C4-2B (cell line): ENCODE data around the gene GGT6.

Experiments
- H3K27ac ChIP-seq: fragments of 450-650 bp; 2 replicates; pipeline ENCODE4 v1.5.1; 2017
- ZFX ChIP-seq: fragments of 450-650 bp; IDR thresholded peaks from 2 replicates; pipeline ENCODE4 v1.6.1; 2017
- TF ChIP-seq, protein P1 (sequence below): fragments of 450-650 bp; conservative IDR thresholded peaks from 2 replicates; pipeline ENCODE4 v1.5.1; 2017; ENCODE audit warnings: mild to moderate bottlenecking

Gene GGT6

DNA sequence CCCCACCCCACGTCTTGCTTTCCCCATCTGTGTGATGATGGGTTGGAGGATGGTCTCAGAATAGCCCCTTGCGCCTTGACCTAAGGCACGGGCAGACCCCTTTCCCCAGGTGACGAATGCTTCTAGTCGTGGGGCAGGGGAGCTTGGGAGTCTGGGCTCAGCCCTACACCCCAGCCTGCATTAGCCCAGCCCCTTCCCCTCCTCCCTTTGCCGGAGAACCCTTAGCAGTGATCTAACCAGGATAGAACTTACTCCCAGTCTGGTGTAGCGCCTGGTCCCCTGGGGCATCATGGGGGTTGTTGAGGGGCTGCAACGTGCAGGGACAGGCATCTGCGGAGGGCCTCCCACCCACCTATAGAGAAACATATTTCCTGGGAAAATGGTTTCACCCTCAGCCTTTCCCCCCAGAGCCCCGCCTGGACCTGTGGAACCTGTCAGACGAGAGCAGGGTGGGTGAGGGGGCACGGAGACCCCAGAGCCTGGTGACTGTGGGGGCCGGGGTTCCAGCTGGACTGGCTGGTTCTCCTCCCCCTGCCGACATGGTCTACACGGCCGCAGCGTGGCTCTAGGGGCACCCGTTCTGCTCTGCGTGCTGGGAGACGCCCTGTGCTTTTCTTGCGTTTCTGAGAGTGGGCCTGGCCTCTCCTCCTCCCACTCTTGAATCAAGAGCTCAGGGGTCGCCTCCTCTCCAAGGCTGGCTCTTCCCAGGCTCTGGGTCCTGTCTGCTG is 28.7 kb upstream of the GGT6 start:
- TF ChIP-seq ZFX = no peak
- TF ChIP-seq, protein P1, sequence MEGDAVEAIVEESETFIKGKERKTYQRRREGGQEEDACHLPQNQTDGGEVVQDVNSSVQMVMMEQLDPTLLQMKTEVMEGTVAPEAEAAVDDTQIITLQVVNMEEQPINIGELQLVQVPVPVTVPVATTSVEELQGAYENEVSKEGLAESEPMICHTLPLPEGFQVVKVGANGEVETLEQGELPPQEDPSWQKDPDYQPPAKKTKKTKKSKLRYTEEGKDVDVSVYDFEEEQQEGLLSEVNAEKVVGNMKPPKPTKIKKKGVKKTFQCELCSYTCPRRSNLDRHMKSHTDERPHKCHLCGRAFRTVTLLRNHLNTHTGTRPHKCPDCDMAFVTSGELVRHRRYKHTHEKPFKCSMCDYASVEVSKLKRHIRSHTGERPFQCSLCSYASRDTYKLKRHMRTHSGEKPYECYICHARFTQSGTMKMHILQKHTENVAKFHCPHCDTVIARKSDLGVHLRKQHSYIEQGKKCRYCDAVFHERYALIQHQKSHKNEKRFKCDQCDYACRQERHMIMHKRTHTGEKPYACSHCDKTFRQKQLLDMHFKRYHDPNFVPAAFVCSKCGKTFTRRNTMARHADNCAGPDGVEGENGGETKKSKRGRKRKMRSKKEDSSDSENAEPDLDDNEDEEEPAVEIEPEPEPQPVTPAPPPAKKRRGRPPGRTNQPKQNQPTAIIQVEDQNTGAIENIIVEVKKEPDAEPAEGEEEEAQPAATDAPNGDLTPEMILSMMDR = no peak

DNA sequence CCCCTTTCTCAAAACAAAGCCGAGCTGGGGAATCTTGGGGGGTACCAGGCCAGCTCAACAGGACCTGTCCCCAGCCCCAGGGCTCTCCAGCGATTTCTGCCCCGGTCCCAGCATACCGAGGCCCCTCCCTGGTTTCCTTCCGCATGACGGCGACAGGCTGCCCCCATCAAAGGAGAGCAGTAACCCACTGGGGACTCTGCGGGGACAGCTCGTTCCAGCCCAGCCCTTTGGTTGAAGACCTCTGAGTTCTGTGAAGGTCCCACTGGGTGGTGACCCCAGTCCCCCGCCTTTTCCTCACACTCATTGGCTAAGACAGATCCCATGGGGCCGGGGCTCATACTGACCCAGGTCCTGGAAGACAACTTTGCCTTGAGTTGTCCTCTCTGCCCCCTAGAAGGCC is 28.0 kb upstream of the GGT6 start:
- no peak for TF ChIP-seq ZFX
- TF ChIP-seq, protein P1 = no peak

More for the DNA sequence above, 28.7 kb upstream of the GGT6 start:
- H3K27ac ChIP-seq = no peak overlapping the region

DNA sequence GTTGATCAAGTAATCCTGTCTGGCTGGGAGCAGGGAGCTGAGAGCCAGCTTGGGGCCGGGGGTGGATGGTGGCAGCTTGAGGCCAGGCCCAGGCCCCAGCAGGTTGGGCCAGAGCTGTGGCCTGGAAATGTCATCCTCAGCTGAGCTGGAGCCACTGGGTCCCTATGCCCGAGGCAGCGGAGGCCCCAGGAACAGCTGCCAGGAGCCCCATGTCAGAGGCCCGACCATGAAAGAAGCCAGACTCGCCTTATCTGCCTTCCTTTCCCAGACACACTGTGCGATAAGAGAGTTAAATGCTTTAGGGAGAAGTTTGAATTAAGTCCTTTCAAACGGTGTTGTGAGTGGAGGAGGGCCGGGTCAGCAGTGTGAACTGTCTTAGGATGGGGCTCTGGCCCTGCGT is 27.4 kb upstream of the GGT6 start:
- no peak overlapping the region for H3K27ac ChIP-seq
- TF ChIP-seq, protein P1 = no peak
- no peak for TF ChIP-seq ZFX

More for the DNA sequence above, 28.0 kb upstream of the GGT6 start:
- H3K27ac ChIP-seq = no peak overlapping the region

DNA sequence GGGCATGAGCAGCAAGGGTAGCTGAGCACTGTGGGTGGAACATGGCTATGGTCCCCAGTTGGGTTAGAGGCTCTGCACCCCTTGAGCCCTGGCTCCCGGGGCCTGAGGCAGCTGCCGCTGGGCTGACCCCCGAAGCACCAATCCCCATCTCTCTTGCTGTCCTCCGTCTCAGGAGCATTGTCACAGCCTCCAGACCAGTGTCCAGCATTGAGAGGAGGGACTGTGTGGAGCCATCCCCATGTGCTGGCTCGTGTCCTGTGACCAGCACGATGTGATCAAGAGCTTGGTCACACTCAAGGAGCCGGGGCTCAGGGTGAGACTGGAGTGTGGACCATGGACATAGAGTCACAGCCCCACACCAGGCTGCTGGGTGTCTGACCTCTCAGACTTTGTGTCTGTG is 26.8 kb upstream of the GGT6 start:
- H3K27ac ChIP-seq = no peak overlapping the region
- TF ChIP-seq, protein P1 = no peak
- no peak for TF ChIP-seq ZFX

DNA sequence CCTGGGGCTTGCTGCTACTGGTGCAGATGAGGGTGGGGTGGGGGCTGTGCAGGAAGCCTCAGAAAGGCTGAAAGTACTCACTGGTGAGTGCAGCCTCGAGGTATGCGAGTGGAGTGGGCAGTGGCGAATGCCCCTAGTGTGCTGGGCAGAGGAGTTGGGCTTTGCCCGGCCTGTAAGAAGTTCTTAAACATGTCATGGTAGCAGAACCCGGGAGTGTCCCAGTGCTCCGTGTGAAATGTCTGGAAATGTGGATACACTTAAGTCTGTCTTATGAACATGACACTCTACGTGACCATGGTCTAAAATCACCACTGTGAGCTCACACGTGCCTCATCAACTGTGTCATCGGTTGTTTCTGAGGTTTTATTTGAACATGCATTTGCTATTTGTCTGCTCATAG is 25.7 kb upstream of the GGT6 start:
- TF ChIP-seq, protein P1 = no peak
- TF ChIP-seq ZFX = no peak
- H3K27ac ChIP-seq = no peak overlapping the region

DNA sequence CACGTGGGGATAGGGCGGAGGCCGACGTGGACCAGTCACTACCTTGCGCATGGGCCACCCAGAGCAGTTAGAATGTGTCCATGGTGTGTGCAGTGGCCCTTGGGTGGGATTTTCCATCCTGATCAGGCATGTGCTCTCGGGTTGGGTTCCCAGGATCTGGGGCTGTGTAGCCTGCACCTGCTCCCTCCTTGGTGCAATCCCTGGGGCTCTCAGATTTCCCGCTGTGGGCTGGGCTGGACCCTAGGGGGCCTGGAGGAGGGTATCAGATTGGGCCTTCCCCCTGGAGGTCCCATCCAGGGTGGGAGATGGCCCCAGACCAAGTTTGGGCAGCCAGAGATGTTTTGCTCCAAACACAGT is 25.2 kb upstream of the GGT6 start:
- no peak for TF ChIP-seq ZFX
- TF ChIP-seq, protein P1 = no peak
- H3K27ac ChIP-seq = no peak overlapping the region

DNA sequence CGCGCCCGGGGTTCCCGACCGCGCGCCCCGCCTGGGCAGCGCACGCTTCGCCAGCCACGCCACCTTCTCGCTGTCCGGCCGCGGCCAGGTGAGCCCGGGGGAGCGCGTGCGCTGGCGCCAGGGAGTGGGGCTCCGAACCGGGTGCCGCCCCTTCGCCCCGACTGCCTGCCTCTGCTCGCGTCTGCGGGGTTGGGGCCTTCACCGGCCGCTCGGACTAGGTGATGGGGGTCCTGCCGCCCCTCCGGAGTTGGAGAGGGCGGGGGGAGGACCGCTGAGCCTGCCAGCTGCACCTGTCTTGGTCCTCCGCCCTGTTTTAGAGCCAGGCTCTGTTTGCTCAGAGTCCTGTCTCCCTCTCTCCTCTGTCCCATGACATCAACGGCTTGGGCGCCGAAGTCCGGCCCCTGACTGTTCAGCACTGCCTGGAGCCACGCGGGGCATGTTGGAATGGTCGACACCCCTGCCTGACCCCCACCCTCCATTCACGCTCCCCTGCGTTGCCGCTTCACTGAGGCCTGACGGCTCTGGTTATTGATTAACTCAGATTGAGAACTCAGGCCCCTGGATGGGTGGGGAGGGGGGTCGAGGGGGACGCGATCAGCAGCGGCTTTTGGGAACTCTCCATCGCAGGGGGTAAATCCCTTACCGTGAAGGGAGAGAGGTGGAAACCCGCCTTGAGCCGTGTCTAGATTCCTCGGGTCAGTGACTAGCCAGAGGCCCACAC is 24.7 kb upstream of the GGT6 start:
- H3K27ac ChIP-seq = no peak overlapping the region
- TF ChIP-seq ZFX = no peak
- TF ChIP-seq, protein P1 = no peak
